HepG2 (cell line): ENCODE results near the gene SYT14. TPM values are rescaled to one million over a fixed set of nuclear protein-coding genes. Genes with fewer than 3 reads are reported as not detected.

Experiments used
- ATAC-seq: fragments of 200-7000 bp; cut with Tn5 transposase; 3 replicates; pipeline ENCODE4 v1.9.1; 2020; ENCODE audit warnings: mild to moderate bottlenecking, moderate library complexity
- BruUV-seq: library from RNA; stranded (reverse); fragments of 400-500 nt; replicated peaks from 2 replicates; lab custom pipeline; 2021; lab: Mats Ljungman, UMichigan
- CTCF ChIA-PET: fragments of 300-600 bp; formaldehyde crosslinking; extraction: SDS; loops from one replicate; lab custom pipeline; 2021; ENCODE audit warnings: low total read pairs, inconsistent platforms, low intra/inter-chr PET ratio; lab: Yijun Ruan, JAX
- POLR2A ChIA-PET: fragments of 350-600 bp; sonication (Branson Sonifier 250); formaldehyde crosslinking; loops from one replicate; lab custom pipeline; 2020; ENCODE audit warnings: antibody characterized with exemption, inconsistent platforms; lab: Yijun Ruan, JAX
- DNase-seq: peaks from one replicate; pipeline ENCODE4 v3.0.0-alpha.2; 2015; ENCODE audit warnings: low spot score
- FAIRE-seq: peaks from 3 replicates; lab custom pipeline; 2011; peaks lifted over from hg19 to GRCh38; lab: Jason Lieb, UNC
- H2AFZ ChIP-seq: one replicate; pipeline ENCODE4 v1.6.1; 2011; ENCODE audit warnings: low read length, inconsistent platforms
- H3K27ac ChIP-seq: fragments of 300-600 bp; 3 replicates; pipeline ENCODE4 v1.8.0; 2011; ENCODE audit warnings: mixed run types, mild to moderate bottlenecking, mixed read lengths, low read length, inconsistent platforms; ENCODE audit not compliant: insufficient read depth; ENCODE audit errors: extremely low read length
- H3K27me3 ChIP-seq, 2 experiments: fragments of 200-600 bp in 1 of 2; 2 replicates in 1 of 2; 3 replicates in 1 of 2; pipeline versions ENCODE4 v1.6.0 to v1.8.0; 2011; ENCODE audit warnings: low read length in 2 of 2, mild to moderate bottlenecking in 2 of 2, moderate library complexity in 2 of 2, inconsistent platforms in 1 of 2; ENCODE audit not compliant: insufficient read depth in 2 of 2, control insufficient read depth in 1 of 2
- H3K36me3 ChIP-seq, 2 experiments: fragments of 200-600 bp in 1 of 2; replicated peaks in 1 of 2; 2 replicates in 1 of 2; 3 replicates in 1 of 2; pipeline versions ENCODE4 v1.5.1 to v1.8.0; 2011; ENCODE audit warnings: low read length in 2 of 2, inconsistent platforms in 1 of 2; ENCODE audit not compliant: insufficient read depth in 2 of 2, control insufficient read depth in 1 of 2
- H3K4me1 ChIP-seq: 2 replicates; pipeline ENCODE4 v1.5.1; 2012; ENCODE audit warnings: low read length, inconsistent platforms; ENCODE audit not compliant: insufficient read depth
- H3K4me2 ChIP-seq: 2 replicates; pipeline ENCODE4 v1.6.0; 2011; ENCODE audit warnings: low read depth, low read length, inconsistent platforms
- H3K4me3 ChIP-seq, 3 experiments: fragments of 200-600 bp in 1 of 3; sonication (generic), shearing (Covaris generic) in 1 of 3; replicated peaks in 1 of 3; 2 replicates each; pipeline ENCODE4 v1.5.1; 2011 to 2016; ENCODE audit warnings: low read length in 3 of 3, inconsistent platforms in 2 of 3, low read depth in 2 of 3, mild to moderate bottlenecking in 2 of 3, control low read depth in 1 of 3, mixed read lengths in 1 of 3; ENCODE audit not compliant: insufficient read depth in 1 of 3
- H3K79me2 ChIP-seq: one replicate; pipeline ENCODE4 v1.6.1; 2011; ENCODE audit warnings: low read length, inconsistent platforms; ENCODE audit not compliant: insufficient read depth
- H3K9ac ChIP-seq: 2 replicates; pipeline ENCODE4 v1.6.0; 2011; ENCODE audit warnings: mild to moderate bottlenecking, low read depth, low read length, inconsistent platforms; ENCODE audit not compliant: insufficient read depth
- H3K9me3 ChIP-seq: 2 replicates; pipeline ENCODE4 v1.5.1; 2012; ENCODE audit warnings: mild to moderate bottlenecking, low read length
- H4K20me1 ChIP-seq: 2 replicates; pipeline ENCODE4 v1.6.0; 2011; ENCODE audit warnings: inconsistent platforms, mild to moderate bottlenecking, low read length, moderate library complexity; ENCODE audit not compliant: insufficient read depth
- AHDC1 ChIP-seq: sonication (generic); formaldehyde crosslinking; IDR thresholded peaks from 2 replicates; pipeline ENCODE4 v1.5.1; 2020; ENCODE audit warnings: mild to moderate bottlenecking, missing genetic modification reagents, borderline replicate concordance
- DMAP1 ChIP-seq: IDR thresholded peaks from 2 replicates; pipeline ENCODE4 v1.6.1; 2016
- DNMT1 ChIP-seq: sonication (generic); formaldehyde crosslinking; IDR thresholded peaks from 2 replicates; pipeline ENCODE4 v1.5.1; 2020; ENCODE audit warnings: mild to moderate bottlenecking, missing genetic modification reagents
- GABPA ChIP-seq, 2 experiments: IDR thresholded peaks; 2 replicates each; pipeline ENCODE4 v1.6.1; 2011 to 2016; ENCODE audit warnings: low read depth in 2 of 2, low read length in 1 of 2, missing biosample characterization in 1 of 2, missing genetic modification characterization in 1 of 2
- NCOA5 ChIP-seq: sonication (generic); formaldehyde crosslinking; IDR thresholded peaks from 2 replicates; pipeline ENCODE4 v1.4.0; 2020; ENCODE audit warnings: missing genetic modification reagents
- NONO ChIP-seq, 2 experiments: fragments of 450-650 bp in 1 of 2; sonication (generic) in 1 of 2; formaldehyde crosslinking in 1 of 2; IDR thresholded peaks in 1 of 2; conservative IDR thresholded peaks in 1 of 2; 2 replicates each; pipeline versions ENCODE4 v1.6.1 to v1.8.0; 2017 to 2022; ENCODE audit warnings: mild to moderate bottlenecking in 1 of 2, missing genetic modification reagents in 1 of 2, moderate library complexity in 1 of 2
- NR2C2 ChIP-seq: sonication (generic); formaldehyde crosslinking; IDR thresholded peaks from 2 replicates; pipeline ENCODE4 v1.4.0; 2020; ENCODE audit warnings: missing genetic modification reagents, mild to moderate bottlenecking, moderate library complexity, borderline replicate concordance
- PCBP1 ChIP-seq: fragments of 200-400 bp; formaldehyde crosslinking; IDR thresholded peaks from 2 replicates; pipeline ENCODE4 v1.6.1; 2017; ENCODE audit warnings: mild to moderate bottlenecking, low read depth, low read length, borderline replicate concordance
- PHF21A ChIP-seq: sonication (generic); formaldehyde crosslinking; IDR thresholded peaks from 2 replicates; pipeline ENCODE4 v1.5.0; 2020; ENCODE audit warnings: mild to moderate bottlenecking, missing genetic modification reagents
- REL ChIP-seq: sonication (generic); formaldehyde crosslinking; conservative IDR thresholded peaks from 2 replicates; pipeline ENCODE4 v1.8.0; 2022; ENCODE audit warnings: mild to moderate bottlenecking, missing genetic modification reagents, moderate library complexity
- USF2 ChIP-seq, 2 experiments: sonication (generic) in 1 of 2; formaldehyde crosslinking in 1 of 2; IDR thresholded peaks; 2 replicates each; pipeline versions ENCODE4 v1.5.1 to v1.6.1; 2011 to 2020; ENCODE audit warnings: borderline replicate concordance in 1 of 2, low read depth in 1 of 2, low read length in 1 of 2, mild to moderate bottlenecking in 1 of 2, missing genetic modification reagents in 1 of 2, moderate library complexity in 1 of 2
- ZNF567 ChIP-seq: sonication (generic); formaldehyde crosslinking; IDR thresholded peaks from 2 replicates; pipeline ENCODE4 v1.8.1; 2023; ENCODE audit warnings: mild to moderate bottlenecking, missing genetic modification reagents, borderline replicate concordance
- ZNF710 ChIP-seq: sonication (generic); formaldehyde crosslinking; IDR thresholded peaks from 2 replicates; pipeline ENCODE4 v1.5.0; 2020; ENCODE audit warnings: mild to moderate bottlenecking, missing genetic modification reagents, borderline replicate concordance
- ZNF891 ChIP-seq: sonication (generic); formaldehyde crosslinking; IDR thresholded peaks from 2 replicates; pipeline ENCODE4 v1.5.0; 2020; ENCODE audit warnings: mild to moderate bottlenecking, missing genetic modification reagents
- WGBS: methylation state at CpG from one replicate; pipeline ENCODE4 v1.1.6; 2017; ENCODE audit warnings: low lambda C conversion rate; 5-methylcytosine and 5-hydroxymethylcytosine counted together
- in situ Hi-C: cut with HindIII; loops from 2 replicates; pipeline ENCODE4 v1.10.0; 2017; ENCODE audit warnings: low pct_unique_long_range_greater_than_20kb; ENCODE audit not compliant: extremely low pct_ligation_motif_present
- intact Hi-C: fragments of 100-400 bp; cut with micrococcal nuclease; formaldehyde crosslinking; loops from one replicate; pipeline ENCODE4 v1.10.0; 2022; ENCODE audit not compliant: unreplicated experiment
- polyA plus RNA-seq, 8 experiments: library from polyadenylated mRNA; depleted of rRNA in 3 of 8; stranded (reverse) in 7 of 8; unstranded in 1 of 8; fragments of >200 nt; fragmentation: Illumina TruSeq in 4 of 8; extraction: Trizol in 4 of 8; gene quantifications; 2 replicates each; pipeline versions ENCODE4 v1.2.1 to v1.2.3, GENCODE V29; 2011 to 2016; ENCODE audit warnings: low read depth in 4 of 8, missing spikeins in 1 of 8, mixed read lengths in 1 of 8; ENCODE audit not compliant: insufficient read depth in 1 of 8
- total RNA-seq, 5 experiments: library from RNA; depleted of rRNA; stranded (reverse); fragments of >200 nt; fragmentation: Illumina TruSeq; extraction: Trizol; gene quantifications; 2 replicates each; pipeline ENCODE4 v1.2.3, GENCODE V29; 2016; ENCODE audit warnings: low read depth in 1 of 5

The SYT14 gene
- total and polyA plus RNA-seq, 2 of the 13 experiments (the other 11 are each of a cell fraction or from before 2014, with no cell fraction given) = not detected

- no peak for DNase-seq
- no peaks in the 10 kb centered on the region for H3K9me3 ChIP-seq
- CTCF ChIA-PET = no interaction called here
- TF ChIP-seq ZNF567 (no peak), ZNF710 (CRISPR knock-in tag) (no peak), GABPA (IDR thresholded peaks at IDR 0.05; ENCODE audit: low read depth, low read length) (no peak), GABPA (CRISPR knock-in tag; IDR thresholded peaks at IDR 0.05; ENCODE audit: low read depth) (no peak), DNMT1 (CRISPR knock-in tag) (no peak), PHF21A (no peak), DMAP1 (CRISPR knock-in tag) (no peak), NONO (IDR thresholded peaks at IDR 0.05) (no peak), NONO (CRISPR knock-in tag; conservative IDR thresholded peaks at IDR 0.05) (no peak), AHDC1 (CRISPR knock-in tag) (no peak), REL (CRISPR knock-in tag) (no peak), USF2 (IDR thresholded peaks at IDR 0.05; ENCODE audit: low read depth, low read length) (no peak), USF2 (CRISPR knock-in tag; IDR thresholded peaks at IDR 0.05; ENCODE audit: borderline replicate concordance) (no peak), NR2C2 (CRISPR knock-in tag) (no peak), ZNF891 (CRISPR knock-in tag) (no peak), NCOA5 (CRISPR knock-in tag) (no peak), PCBP1 (no peak)
Measured at GRCh38 chr1:209945377-209945776, 7.4 kb downstream of the SYT14 start.

More at GRCh38 chr1:209945377-209945776, 7.4 kb downstream of the SYT14 start:
- no peaks in the 10 kb centered on the region for H4K20me1 ChIP-seq
- no peak overlapping the region for H3K4me2 ChIP-seq
- H3K9ac ChIP-seq = no peak overlapping the region
- no peak overlapping the region for H2AFZ ChIP-seq
- in situ Hi-C loops = no loop called here
- H3K27me3 ChIP-seq = no peaks in the 10 kb centered on the region
- H3K79me2 ChIP-seq = no peaks in the 10 kb centered on the region
- POLR2A ChIA-PET = no interaction called here
- intact Hi-C loops = no loop called here
- no peak for ATAC-seq
- FAIRE-seq = no peak
- no TSS peak for BruUV-seq
- no peaks in the 10 kb centered on the region for H3K4me1 ChIP-seq
- 22% methylated on average over 2 of the region's 2 CpGs for WGBS
- no peak overlapping the region for H3K27ac ChIP-seq
- no peak overlapping the region for H3K4me3 ChIP-seq
- no peaks in the 10 kb centered on the region for H3K36me3 ChIP-seq
